HEK293T (cell line): Measurements from ENCODE around the gene F13B.

Experiments
- CTCF ChIA-PET: fragments of 350-600 bp; formaldehyde crosslinking; extraction: SDS; loops from one replicate; lab custom pipeline; 2021; ENCODE audit warnings: antibody characterized with exemption, inconsistent platforms; lab: Yijun Ruan, JAX
- POLR2A ChIA-PET: fragments of 350-600 bp; formaldehyde crosslinking; extraction: SDS; loops from one replicate; lab custom pipeline; 2020; ENCODE audit warnings: antibody characterized with exemption, inconsistent platforms; lab: Yijun Ruan, JAX
- DNase-seq: peaks from one replicate; pipeline ENCODE4 v3.0.0; 2012; ENCODE audit warnings: mixed read lengths; ENCODE audit errors: extremely low spot score
- ARNT ChIP-seq: fragments of 450-650 bp; IDR thresholded peaks from 2 replicates; pipeline ENCODE4 v1.6.1; 2017; ENCODE audit warnings: mild to moderate bottlenecking
- BHLHE40 ChIP-seq: fragments of 450-650 bp; IDR thresholded peaks from 2 replicates; pipeline ENCODE4 v1.6.1; 2016; ENCODE audit warnings: mild to moderate bottlenecking, moderate library complexity, borderline replicate concordance
- CTBP1 ChIP-seq: fragments of 450-650 bp; IDR thresholded peaks from 2 replicates; pipeline ENCODE4 v1.6.1; 2016; ENCODE audit warnings: borderline replicate concordance
- ELF4 ChIP-seq: fragments of 450-650 bp; IDR thresholded peaks from 2 replicates; pipeline ENCODE4 v1.6.1; 2017; ENCODE audit warnings: antibody characterized with exemption
- FOXA1 ChIP-seq: fragments of 450-650 bp; IDR thresholded peaks from 2 replicates; pipeline ENCODE4 v1.6.1; 2016; ENCODE audit warnings: mild to moderate bottlenecking
- FOXK2 ChIP-seq: fragments of 450-650 bp; IDR thresholded peaks from 2 replicates; pipeline ENCODE4 v1.6.1; 2016; ENCODE audit warnings: mild to moderate bottlenecking
- FOXM1 ChIP-seq: fragments of 450-650 bp; IDR thresholded peaks from 2 replicates; pipeline ENCODE4 v1.6.1; 2017; ENCODE audit warnings: mild to moderate bottlenecking, borderline replicate concordance
- HDGF ChIP-seq: fragments of 450-650 bp; IDR thresholded peaks from 2 replicates; pipeline ENCODE4 v1.6.1; 2017; ENCODE audit warnings: antibody characterized with exemption, borderline replicate concordance
- L3MBTL2 ChIP-seq: fragments of 450-650 bp; conservative IDR thresholded peaks from 2 replicates; pipeline ENCODE4 v1.6.1; 2016; ENCODE audit warnings: mild to moderate bottlenecking
- LEF1 ChIP-seq: fragments of 450-650 bp; IDR thresholded peaks from 2 replicates; pipeline ENCODE4 v1.6.1; 2017; ENCODE audit warnings: mild to moderate bottlenecking, borderline replicate concordance
- NFRKB ChIP-seq: fragments of 450-650 bp; IDR thresholded peaks from 2 replicates; pipeline ENCODE4 v1.6.1; 2016; ENCODE audit warnings: mild to moderate bottlenecking, moderate library complexity
- SP1 ChIP-seq: fragments of 450-650 bp; IDR thresholded peaks from 2 replicates; pipeline ENCODE4 v1.6.1; 2017
- SUZ12 ChIP-seq: fragments of 450-650 bp; IDR thresholded peaks from 2 replicates; pipeline ENCODE4 v1.6.1; 2016; ENCODE audit warnings: mild to moderate bottlenecking
- TARDBP ChIP-seq: fragments of 450-650 bp; IDR thresholded peaks from 2 replicates; pipeline ENCODE4 v1.6.1; 2016
- ZNF384 ChIP-seq: fragments of 450-650 bp; IDR thresholded peaks from 2 replicates; pipeline ENCODE4 v1.6.1; 2016
- TF ChIP-seq, protein P1 (sequence below): fragments of 450-650 bp; IDR thresholded peaks from 2 replicates; pipeline ENCODE4 v1.6.1; 2016

F13B gene

DNA sequence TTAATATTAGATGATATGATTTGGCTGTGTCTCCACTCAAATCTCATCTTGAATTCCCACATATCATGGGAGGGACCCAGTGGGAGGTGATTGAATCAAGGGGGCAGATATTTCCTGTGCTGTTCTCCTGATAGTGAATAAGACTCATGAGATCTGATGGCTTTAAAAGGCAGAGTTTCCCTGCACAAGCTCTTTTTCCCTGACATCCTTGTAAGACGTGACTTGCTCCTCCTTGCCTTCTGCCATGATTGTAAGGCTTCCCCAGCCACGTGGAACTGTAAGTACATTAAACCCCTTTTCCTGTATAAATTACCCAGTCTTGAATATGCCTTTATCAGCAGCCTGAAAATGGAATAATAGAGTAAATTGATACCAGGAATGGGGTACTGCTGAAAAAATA is 13.3 kb upstream of the F13B start:
- TF ChIP-seq SP1: no peak
- no peak for TF ChIP-seq CTBP1
- TF ChIP-seq ELF4: no peak
- TF ChIP-seq NFRKB: no peak
- TF ChIP-seq BHLHE40: no peak
- no peak for TF ChIP-seq LEF1
- DNase-seq: no peak
- POLR2A ChIA-PET: no interaction called here
- CTCF ChIA-PET: interaction anchor here (0.6 kb wide), 1 partner anchor 1796 kb away, joined by 3 read pairs; no protein-coding TSS in a partner anchor

- no peak for TF ChIP-seq FOXA1
- no peak for TF ChIP-seq HDGF
- TF ChIP-seq SUZ12: no peak
- no peak for TF ChIP-seq BHLHE40
- no peak for TF ChIP-seq L3MBTL2
- TF ChIP-seq, protein P1, sequence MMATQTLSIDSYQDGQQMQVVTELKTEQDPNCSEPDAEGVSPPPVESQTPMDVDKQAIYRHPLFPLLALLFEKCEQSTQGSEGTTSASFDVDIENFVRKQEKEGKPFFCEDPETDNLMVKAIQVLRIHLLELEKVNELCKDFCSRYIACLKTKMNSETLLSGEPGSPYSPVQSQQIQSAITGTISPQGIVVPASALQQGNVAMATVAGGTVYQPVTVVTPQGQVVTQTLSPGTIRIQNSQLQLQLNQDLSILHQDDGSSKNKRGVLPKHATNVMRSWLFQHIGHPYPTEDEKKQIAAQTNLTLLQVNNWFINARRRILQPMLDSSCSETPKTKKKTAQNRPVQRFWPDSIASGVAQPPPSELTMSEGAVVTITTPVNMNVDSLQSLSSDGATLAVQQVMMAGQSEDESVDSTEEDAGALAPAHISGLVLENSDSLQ: no peak
- no peak for TF ChIP-seq ZNF384
- no peak for TF ChIP-seq CTBP1
- ChIA-PET POLR2A (no interaction called here), CTCF (no interaction called here)
- no peak for DNase-seq
Measured at GRCh38 chr1:197076585-197076984, 9.5 kb upstream of the F13B start.

GRCh38 chr1:197073978-197074377 is 6.9 kb upstream of the F13B start:
- POLR2A ChIA-PET: no interaction called here
- no peak for DNase-seq
- CTCF ChIA-PET: no interaction called here
- TF ChIP-seq CTBP1 (no peak), ARNT (no peak), ZNF384 (no peak), HDGF (no peak), FOXA1 (no peak), BHLHE40 (no peak)

DNA sequence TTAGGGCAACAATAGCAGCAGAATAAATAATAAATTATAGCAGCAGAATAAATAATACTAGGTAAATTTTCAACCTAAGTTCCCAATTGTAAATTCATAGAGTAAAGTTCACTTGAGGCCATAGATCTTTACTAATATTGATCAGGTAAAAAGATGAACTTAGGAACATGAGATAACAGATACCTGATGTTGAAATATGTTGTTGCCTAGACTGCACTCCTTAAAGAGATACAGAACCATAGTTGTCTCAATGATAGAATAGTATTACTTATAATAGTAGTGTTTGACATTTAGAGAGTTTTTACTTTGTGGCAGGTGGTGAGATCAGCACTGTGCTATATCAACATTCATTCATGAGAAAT is 378 bp upstream of the F13B start:
- POLR2A ChIA-PET: no interaction called here
- no peak for TF ChIP-seq CTBP1
- no peak for TF ChIP-seq SP1
- TF ChIP-seq ZNF384: no peak
- no peak for TF ChIP-seq LEF1
- TF ChIP-seq ELF4: no peak
- no peak for TF ChIP-seq TARDBP
- TF ChIP-seq, protein P1: no peak
- no peak for TF ChIP-seq BHLHE40
- no peak for TF ChIP-seq FOXM1
- TF ChIP-seq FOXA1: no peak
- no peak for TF ChIP-seq SUZ12
- CTCF ChIA-PET: no interaction called here
- DNase-seq: no peak

GRCh38 chr1:197066277-197066676 is 783 bp downstream of the F13B start:
- ChIA-PET POLR2A (interaction anchor here (0.7 kb wide), 1 partner anchor 70 kb away, joined by 3 read pairs; no protein-coding TSS in a partner anchor), CTCF (no interaction called here)
- no peak for DNase-seq
- TF ChIP-seq HDGF (no peak), TARDBP (no peak), NFRKB (no peak), ELF4 (no peak), FOXA1 (no peak)

- CTCF ChIA-PET: no interaction called here
- no peak for TF ChIP-seq LEF1
- TF ChIP-seq FOXK2: no peak
- no peak for TF ChIP-seq TARDBP
- no peak for TF ChIP-seq ZNF384
- no peak for TF ChIP-seq BHLHE40
- no peak for TF ChIP-seq SP1
- TF ChIP-seq CTBP1: no peak
- TF ChIP-seq SUZ12: no peak
- no peak for TF ChIP-seq FOXM1
- no peak for TF ChIP-seq HDGF
- TF ChIP-seq, protein P1: no peak
- TF ChIP-seq ELF4: no peak
- no peak for TF ChIP-seq FOXA1
- no peak for TF ChIP-seq L3MBTL2
- TF ChIP-seq NFRKB: no peak
- no peak for TF ChIP-seq ARNT
- POLR2A ChIA-PET: no interaction called here
- no peak for DNase-seq
Measured at GRCh38 chr1:197065559-197065958, 1.5 kb downstream of the F13B start.

GRCh38 chr1:197063212-197063611 is 3.8 kb downstream of the F13B start:
- no peak for TF ChIP-seq TARDBP
- no peak for TF ChIP-seq LEF1
- no peak for TF ChIP-seq FOXK2
- TF ChIP-seq FOXA1: no peak
- TF ChIP-seq ZNF384: no peak
- TF ChIP-seq, protein P1: no peak
- no peak for TF ChIP-seq ELF4
- no peak for TF ChIP-seq SUZ12
- no peak for TF ChIP-seq SP1
- no peak for TF ChIP-seq L3MBTL2
- TF ChIP-seq FOXM1: no peak
- TF ChIP-seq HDGF: no peak
- TF ChIP-seq BHLHE40: no peak
- no peak for TF ChIP-seq NFRKB
- TF ChIP-seq CTBP1: no peak
- no peak for TF ChIP-seq ARNT
- DNase-seq: no peak
- POLR2A ChIA-PET: no interaction called here
- CTCF ChIA-PET: no interaction called here
